Dendritic cell treated with granulocyte-macrophage colony-stimulating factor and Interleukin-4, amounts not matched to agents 40 ng/mL and 50 ng/mL, for 4 days (primary cell): ENCODE results near the gene TIGD1.

Source experiments
- H3K27ac Mint-ChIP-seq: one replicate; pipeline ENCODE4 v1.8.0; 2022; ENCODE audit warnings: mild to moderate bottlenecking, mixed read lengths
- H3K27me3 Mint-ChIP-seq: one replicate; pipeline ENCODE4 v1.8.0; 2022; ENCODE audit warnings: mild to moderate bottlenecking, mixed read lengths
- H3K36me3 Mint-ChIP-seq: one replicate; pipeline ENCODE4 v1.8.0; 2022; ENCODE audit warnings: low read depth, mixed read lengths
- H3K4me1 Mint-ChIP-seq: one replicate; pipeline ENCODE4 v1.8.0; 2022; ENCODE audit warnings: low read depth, mixed read lengths
- H3K4me3 Mint-ChIP-seq: one replicate; pipeline ENCODE4 v1.8.0; 2022; ENCODE audit warnings: mild to moderate bottlenecking, moderate library complexity, mixed read lengths
- H3K9me3 Mint-ChIP-seq: one replicate; pipeline ENCODE4 v1.8.0; 2022; ENCODE audit warnings: mixed read lengths
- intact Hi-C: fragments of 100-400 bp; cut with micrococcal nuclease; formaldehyde crosslinking; loops from one replicate; pipeline ENCODE4 v1.15.0; 2022

The TIGD1 gene

GRCh38 chr2:232550354-232551249 lies at the start of gene TIGD1, which contains the start of gene EIF4E2:
TIGD1 (minus strand) TSS chr2:232550557; CDS start chr2:232549882, 675 bp downstream.
EIF4E2 (plus strand) TSS chr2:232550689; CDS start chr2:232550725, 36 bp downstream.
- Mint-ChIP-seq H3K4me3 (peak within 1 kb of the TSS; percentile 99), H3K9me3 (peaks cover 8% of the 10 kb centered on the region), H3K27me3 (no peaks in the 10 kb centered on the region), H3K4me1 (peaks cover 78% of the 10 kb centered on the region), H3K36me3 (peaks cover 86% of the 10 kb centered on the region), H3K27ac (peak within 1 kb of the TSS; percentile 99)
- intact Hi-C loops, result loop anchor here (2.0 kb wide), 1 partner anchor 770 kb away; the partner anchor contains the start of gene PDE6D

GRCh38 chr2:232598293-232598692 lies 47.9 kb upstream of the TIGD1 start:
- Mint-ChIP-seq H3K27me3 (peaks cover 10% of the 10 kb centered on the region), H3K9me3 (no peaks in the 10 kb centered on the region), H3K4me3 (no peak overlapping the region), H3K4me1 (peaks cover 3% of the 10 kb centered on the region), H3K27ac (no peak overlapping the region), H3K36me3 (no peaks in the 10 kb centered on the region)
- intact Hi-C loops, result no loop called here

- peaks cover 7% of the 10 kb centered on the region for H3K27me3 Mint-ChIP-seq
- no peaks in the 10 kb centered on the region for H3K36me3 Mint-ChIP-seq
- H3K27ac Mint-ChIP-seq, result no peak overlapping the region
- no peaks in the 10 kb centered on the region for H3K4me1 Mint-ChIP-seq
- intact Hi-C loops, result no loop called here
- H3K4me3 Mint-ChIP-seq, result no peak overlapping the region
- no peaks in the 10 kb centered on the region for H3K9me3 Mint-ChIP-seq
Measured at GRCh38 chr2:232597362-232598079, 47.2 kb upstream of the TIGD1 start.

GRCh38 chr2:232593982-232594381 lies 43.6 kb upstream of the TIGD1 start:
- peaks cover under 1% of the 10 kb centered on the region for H3K4me1 Mint-ChIP-seq
- peaks cover 1% of the 10 kb centered on the region for H3K27me3 Mint-ChIP-seq
- H3K4me3 Mint-ChIP-seq, result no peak overlapping the region
- no peaks in the 10 kb centered on the region for H3K36me3 Mint-ChIP-seq
- no peaks in the 10 kb centered on the region for H3K9me3 Mint-ChIP-seq
- H3K27ac Mint-ChIP-seq, result no peak overlapping the region
- intact Hi-C loops, result no loop called here

GRCh38 chr2:232592772-232593395 lies 42.5 kb upstream of the TIGD1 start:
- H3K27me3 Mint-ChIP-seq, result peaks cover 8% of the 10 kb centered on the region
- H3K4me3 Mint-ChIP-seq, result no peak overlapping the region
- H3K27ac Mint-ChIP-seq, result no peak overlapping the region
- H3K36me3 Mint-ChIP-seq, result no peaks in the 10 kb centered on the region
- H3K4me1 Mint-ChIP-seq, result peaks cover 12% of the 10 kb centered on the region
- intact Hi-C loops, result no loop called here
- no peaks in the 10 kb centered on the region for H3K9me3 Mint-ChIP-seq

- no peak overlapping the region for H3K27ac Mint-ChIP-seq
- peaks cover 38% of the 10 kb centered on the region for H3K4me1 Mint-ChIP-seq
- no peaks in the 10 kb centered on the region for H3K9me3 Mint-ChIP-seq
- H3K27me3 Mint-ChIP-seq, result peaks cover 8% of the 10 kb centered on the region
- H3K36me3 Mint-ChIP-seq, result peaks cover 10% of the 10 kb centered on the region
- H3K4me3 Mint-ChIP-seq, result no peak overlapping the region
- intact Hi-C loops, result no loop called here
Measured at GRCh38 chr2:232588680-232589585, 38.6 kb upstream of the TIGD1 start.

- H3K36me3 Mint-ChIP-seq, result peaks cover 18% of the 10 kb centered on the region
Measured at GRCh38 chr2:232588031-232588430, 37.7 kb upstream of the TIGD1 start.

GRCh38 chr2:232587512-232587911 lies 37.2 kb upstream of the TIGD1 start:
- peak overlapping the region; percentile 77 for H3K27ac Mint-ChIP-seq
- H3K4me3 Mint-ChIP-seq, result peak overlapping the region; percentile 6
- H3K4me1 Mint-ChIP-seq, result peaks cover 38% of the 10 kb centered on the region
- H3K9me3 Mint-ChIP-seq, result no peaks in the 10 kb centered on the region
- peaks cover 23% of the 10 kb centered on the region for H3K36me3 Mint-ChIP-seq
- peaks cover 8% of the 10 kb centered on the region for H3K27me3 Mint-ChIP-seq
- intact Hi-C loops, result no loop called here

More at GRCh38 chr2:232588031-232588430, 37.7 kb upstream of the TIGD1 start:
- Mint-ChIP-seq H3K4me3 (no peak overlapping the region), H3K27me3 (peaks cover 8% of the 10 kb centered on the region), H3K9me3 (no peaks in the 10 kb centered on the region), H3K27ac (peak overlapping the region; percentile 77), H3K4me1 (peaks cover 38% of the 10 kb centered on the region)
- intact Hi-C loops, result no loop called here

- Mint-ChIP-seq H3K36me3 (peaks cover 28% of the 10 kb centered on the region), H3K27me3 (peaks cover 8% of the 10 kb centered on the region), H3K4me3 (no peak overlapping the region), H3K4me1 (peaks cover 38% of the 10 kb centered on the region), H3K9me3 (no peaks in the 10 kb centered on the region), H3K27ac (peak overlapping the region; percentile 77)
- intact Hi-C loops, result no loop called here
Measured at GRCh38 chr2:232586943-232587505, 36.7 kb upstream of the TIGD1 start.

GRCh38 chr2:232584238-232584637 lies 33.9 kb upstream of the TIGD1 start:
- Mint-ChIP-seq H3K36me3 (peaks cover 53% of the 10 kb centered on the region), H3K27me3 (peaks cover 6% of the 10 kb centered on the region)

GRCh38 chr2:232581725-232582124 lies 31.4 kb upstream of the TIGD1 start:
- Mint-ChIP-seq H3K36me3 (peaks cover 78% of the 10 kb centered on the region), H3K27ac (no peak overlapping the region), H3K4me1 (peaks cover 17% of the 10 kb centered on the region), H3K9me3 (no peaks in the 10 kb centered on the region), H3K4me3 (no peak overlapping the region), H3K27me3 (no peaks in the 10 kb centered on the region)
- intact Hi-C loops, result no loop called here

More at GRCh38 chr2:232584238-232584637, 33.9 kb upstream of the TIGD1 start:
- Mint-ChIP-seq H3K9me3 (no peaks in the 10 kb centered on the region), H3K4me1 (peaks cover 38% of the 10 kb centered on the region), H3K27ac (no peak overlapping the region), H3K4me3 (no peak overlapping the region)
- intact Hi-C loops, result no loop called here

GRCh38 chr2:232580648-232580981 lies 30.3 kb upstream of the TIGD1 start:
- Mint-ChIP-seq H3K36me3 (peaks cover 89% of the 10 kb centered on the region), H3K27me3 (no peaks in the 10 kb centered on the region), H3K27ac (no peak overlapping the region), H3K4me3 (no peak overlapping the region), H3K4me1 (peaks cover 6% of the 10 kb centered on the region), H3K9me3 (no peaks in the 10 kb centered on the region)
- intact Hi-C loops, result no loop called here

GRCh38 chr2:232578626-232579025 lies 28.3 kb upstream of the TIGD1 start:
- Mint-ChIP-seq H3K27ac (no peak overlapping the region), H3K36me3 (peaks cover 96% of the 10 kb centered on the region)

More at GRCh38 chr2:232578626-232579025, 28.3 kb upstream of the TIGD1 start:
- intact Hi-C loops, result no loop called here
- Mint-ChIP-seq H3K4me1 (no peaks in the 10 kb centered on the region), H3K9me3 (no peaks in the 10 kb centered on the region), H3K27me3 (no peaks in the 10 kb centered on the region), H3K4me3 (no peak overlapping the region)
